Measurements from ENCODE around the gene GPR83.

The GPR83 gene

DNA sequence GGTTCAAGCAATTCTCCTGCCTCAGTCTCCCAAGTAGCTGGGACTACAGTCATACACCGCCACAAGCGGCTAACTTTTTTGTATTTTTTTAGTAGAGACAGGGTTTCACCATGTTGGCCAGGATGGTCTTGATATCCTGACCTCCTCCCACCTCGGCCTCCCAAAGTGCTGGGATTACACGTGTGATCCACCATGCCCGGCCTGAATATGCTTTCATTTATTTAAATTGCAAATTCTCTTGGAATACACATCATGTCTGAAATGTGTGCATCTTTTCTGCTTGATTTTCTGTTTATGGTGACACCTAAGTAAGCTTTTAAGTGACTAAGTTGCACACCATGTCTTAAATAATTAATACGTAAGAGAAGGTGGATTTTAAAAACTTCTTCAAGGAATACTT lies 65.2 kb downstream of the GPR83 start (continued):
- TF ChIP-seq, protein P1, sequence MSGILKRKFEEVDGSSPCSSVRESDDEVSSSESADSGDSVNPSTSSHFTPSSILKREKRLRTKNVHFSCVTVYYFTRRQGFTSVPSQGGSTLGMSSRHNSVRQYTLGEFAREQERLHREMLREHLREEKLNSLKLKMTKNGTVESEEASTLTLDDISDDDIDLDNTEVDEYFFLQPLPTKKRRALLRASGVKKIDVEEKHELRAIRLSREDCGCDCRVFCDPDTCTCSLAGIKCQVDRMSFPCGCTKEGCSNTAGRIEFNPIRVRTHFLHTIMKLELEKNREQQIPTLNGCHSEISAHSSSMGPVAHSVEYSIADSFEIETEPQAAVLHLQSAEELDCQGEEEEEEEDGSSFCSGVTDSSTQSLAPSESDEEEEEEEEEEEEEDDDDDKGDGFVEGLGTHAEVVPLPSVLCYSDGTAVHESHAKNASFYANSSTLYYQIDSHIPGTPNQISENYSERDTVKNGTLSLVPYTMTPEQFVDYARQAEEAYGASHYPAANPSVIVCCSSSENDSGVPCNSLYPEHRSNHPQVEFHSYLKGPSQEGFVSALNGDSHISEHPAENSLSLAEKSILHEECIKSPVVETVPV (CRISPR knock-in tag; IDR thresholded peaks at IDR 0.05) = no peak
- TF ChIP-seq ZFP30 (CRISPR knock-in tag; IDR thresholded peaks at IDR 0.05) (no peak), ESRRG (CRISPR knock-in tag; IDR thresholded peaks at IDR 0.05) (no peak)

DNA sequence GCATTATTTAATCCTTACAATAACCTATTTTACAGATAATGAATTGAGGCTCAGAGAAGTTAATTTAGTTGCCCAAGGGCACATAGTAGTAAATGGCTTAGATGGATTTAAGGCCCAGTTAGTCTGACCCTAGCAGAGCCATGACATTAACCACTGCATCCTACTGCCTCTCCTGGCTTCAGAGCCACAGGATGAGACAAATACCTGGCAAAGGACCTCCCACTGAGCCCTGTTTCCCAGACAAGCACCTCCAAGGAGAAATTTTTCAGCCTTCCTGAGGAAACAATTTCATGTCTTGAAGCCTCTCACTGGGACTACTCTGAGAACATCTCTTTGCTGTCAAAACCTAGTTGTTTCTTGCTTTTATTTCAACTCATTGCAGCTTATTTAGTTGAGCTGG lies 68.4 kb downstream of the GPR83 start:
- TF ChIP-seq, protein P2, sequence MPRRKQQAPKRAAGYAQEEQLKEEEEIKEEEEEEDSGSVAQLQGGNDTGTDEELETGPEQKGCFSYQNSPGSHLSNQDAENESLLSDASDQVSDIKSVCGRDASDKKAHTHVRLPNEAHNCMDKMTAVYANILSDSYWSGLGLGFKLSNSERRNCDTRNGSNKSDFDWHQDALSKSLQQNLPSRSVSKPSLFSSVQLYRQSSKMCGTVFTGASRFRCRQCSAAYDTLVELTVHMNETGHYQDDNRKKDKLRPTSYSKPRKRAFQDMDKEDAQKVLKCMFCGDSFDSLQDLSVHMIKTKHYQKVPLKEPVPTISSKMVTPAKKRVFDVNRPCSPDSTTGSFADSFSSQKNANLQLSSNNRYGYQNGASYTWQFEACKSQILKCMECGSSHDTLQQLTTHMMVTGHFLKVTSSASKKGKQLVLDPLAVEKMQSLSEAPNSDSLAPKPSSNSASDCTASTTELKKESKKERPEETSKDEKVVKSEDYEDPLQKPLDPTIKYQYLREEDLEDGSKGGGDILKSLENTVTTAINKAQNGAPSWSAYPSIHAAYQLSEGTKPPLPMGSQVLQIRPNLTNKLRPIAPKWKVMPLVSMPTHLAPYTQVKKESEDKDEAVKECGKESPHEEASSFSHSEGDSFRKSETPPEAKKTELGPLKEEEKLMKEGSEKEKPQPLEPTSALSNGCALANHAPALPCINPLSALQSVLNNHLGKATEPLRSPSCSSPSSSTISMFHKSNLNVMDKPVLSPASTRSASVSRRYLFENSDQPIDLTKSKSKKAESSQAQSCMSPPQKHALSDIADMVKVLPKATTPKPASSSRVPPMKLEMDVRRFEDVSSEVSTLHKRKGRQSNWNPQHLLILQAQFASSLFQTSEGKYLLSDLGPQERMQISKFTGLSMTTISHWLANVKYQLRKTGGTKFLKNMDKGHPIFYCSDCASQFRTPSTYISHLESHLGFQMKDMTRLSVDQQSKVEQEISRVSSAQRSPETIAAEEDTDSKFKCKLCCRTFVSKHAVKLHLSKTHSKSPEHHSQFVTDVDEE (CRISPR knock-in tag; IDR thresholded peaks at IDR 0.05) = no peak
- TF ChIP-seq ZNF70 (CRISPR knock-in tag; IDR thresholded peaks at IDR 0.05) (no peak), ZFP3 (CRISPR knock-in tag; IDR thresholded peaks at IDR 0.05) (no peak), TOX (CRISPR knock-in tag; IDR thresholded peaks at IDR 0.05; ENCODE audit: borderline replicate concordance) (no peak), ARNTL (CRISPR knock-in tag; IDR thresholded peaks at IDR 0.05; ENCODE audit: borderline replicate concordance, low read depth) (no peak), TCF4 (CRISPR knock-in tag; IDR thresholded peaks at IDR 0.05; ENCODE audit: borderline replicate concordance) (no peak), RARB (CRISPR knock-in tag; IDR thresholded peaks at IDR 0.05) (no peak), CSDC2 (CRISPR knock-in tag; IDR thresholded peaks at IDR 0.05) (no peak)
- TF ChIP-seq, protein P1 (CRISPR knock-in tag; IDR thresholded peaks at IDR 0.05) = no peak
- no peak for ATAC-seq

DNA sequence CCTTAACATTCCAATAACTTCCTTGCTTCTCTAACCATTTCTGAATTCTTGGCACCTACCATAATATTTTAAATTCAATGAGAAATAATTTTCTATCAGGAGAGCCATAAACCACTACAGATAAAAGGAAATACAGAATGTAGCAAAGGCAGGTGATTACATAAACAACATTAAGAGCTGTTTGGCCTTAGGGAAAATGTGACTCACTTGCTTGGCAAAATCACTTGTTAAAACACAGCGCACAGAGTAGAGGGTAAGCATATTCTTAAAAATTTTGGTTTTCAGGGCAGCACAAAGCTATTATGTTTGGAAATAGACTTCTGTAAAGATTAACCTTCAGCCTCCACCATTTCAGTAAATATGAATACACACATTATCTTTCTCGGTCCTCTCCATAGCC lies 70.4 kb downstream of the GPR83 start:
- TF ChIP-seq, protein P3, sequence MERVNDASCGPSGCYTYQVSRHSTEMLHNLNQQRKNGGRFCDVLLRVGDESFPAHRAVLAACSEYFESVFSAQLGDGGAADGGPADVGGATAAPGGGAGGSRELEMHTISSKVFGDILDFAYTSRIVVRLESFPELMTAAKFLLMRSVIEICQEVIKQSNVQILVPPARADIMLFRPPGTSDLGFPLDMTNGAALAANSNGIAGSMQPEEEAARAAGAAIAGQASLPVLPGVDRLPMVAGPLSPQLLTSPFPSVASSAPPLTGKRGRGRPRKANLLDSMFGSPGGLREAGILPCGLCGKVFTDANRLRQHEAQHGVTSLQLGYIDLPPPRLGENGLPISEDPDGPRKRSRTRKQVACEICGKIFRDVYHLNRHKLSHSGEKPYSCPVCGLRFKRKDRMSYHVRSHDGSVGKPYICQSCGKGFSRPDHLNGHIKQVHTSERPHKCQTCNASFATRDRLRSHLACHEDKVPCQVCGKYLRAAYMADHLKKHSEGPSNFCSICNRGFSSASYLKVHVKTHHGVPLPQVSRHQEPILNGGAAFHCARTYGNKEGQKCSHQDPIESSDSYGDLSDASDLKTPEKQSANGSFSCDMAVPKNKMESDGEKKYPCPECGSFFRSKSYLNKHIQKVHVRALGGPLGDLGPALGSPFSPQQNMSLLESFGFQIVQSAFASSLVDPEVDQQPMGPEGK (CRISPR knock-in tag; IDR thresholded peaks at IDR 0.05; ENCODE audit: borderline replicate concordance) = no peak
- TF ChIP-seq, protein P2 (CRISPR knock-in tag; IDR thresholded peaks at IDR 0.05) = no peak
- TF ChIP-seq, protein P4, sequence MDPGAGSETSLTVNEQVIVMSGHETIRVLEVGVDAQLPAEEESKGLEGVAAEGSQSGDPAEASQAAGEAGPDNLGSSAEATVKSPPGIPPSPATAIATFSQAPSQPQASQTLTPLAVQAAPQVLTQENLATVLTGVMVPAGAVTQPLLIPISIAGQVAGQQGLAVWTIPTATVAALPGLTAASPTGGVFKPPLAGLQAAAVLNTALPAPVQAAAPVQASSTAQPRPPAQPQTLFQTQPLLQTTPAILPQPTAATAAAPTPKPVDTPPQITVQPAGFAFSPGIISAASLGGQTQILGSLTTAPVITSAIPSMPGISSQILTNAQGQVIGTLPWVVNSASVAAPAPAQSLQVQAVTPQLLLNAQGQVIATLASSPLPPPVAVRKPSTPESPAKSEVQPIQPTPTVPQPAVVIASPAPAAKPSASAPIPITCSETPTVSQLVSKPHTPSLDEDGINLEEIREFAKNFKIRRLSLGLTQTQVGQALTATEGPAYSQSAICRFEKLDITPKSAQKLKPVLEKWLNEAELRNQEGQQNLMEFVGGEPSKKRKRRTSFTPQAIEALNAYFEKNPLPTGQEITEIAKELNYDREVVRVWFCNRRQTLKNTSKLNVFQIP (CRISPR knock-in tag; IDR thresholded peaks at IDR 0.05; ENCODE audit: borderline replicate concordance, low read depth) = no peak
- TF ChIP-seq, protein P5, sequence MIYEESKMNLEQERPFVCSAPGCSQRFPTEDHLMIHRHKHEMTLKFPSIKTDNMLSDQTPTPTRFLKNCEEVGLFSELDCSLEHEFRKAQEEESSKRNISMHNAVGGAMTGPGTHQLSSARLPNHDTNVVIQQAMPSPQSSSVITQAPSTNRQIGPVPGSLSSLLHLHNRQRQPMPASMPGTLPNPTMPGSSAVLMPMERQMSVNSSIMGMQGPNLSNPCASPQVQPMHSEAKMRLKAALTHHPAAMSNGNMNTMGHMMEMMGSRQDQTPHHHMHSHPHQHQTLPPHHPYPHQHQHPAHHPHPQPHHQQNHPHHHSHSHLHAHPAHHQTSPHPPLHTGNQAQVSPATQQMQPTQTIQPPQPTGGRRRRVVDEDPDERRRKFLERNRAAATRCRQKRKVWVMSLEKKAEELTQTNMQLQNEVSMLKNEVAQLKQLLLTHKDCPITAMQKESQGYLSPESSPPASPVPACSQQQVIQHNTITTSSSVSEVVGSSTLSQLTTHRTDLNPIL (CRISPR knock-in tag; IDR thresholded peaks at IDR 0.05; ENCODE audit: low read depth) = no peak
- TF ChIP-seq ZFP30 (CRISPR knock-in tag; IDR thresholded peaks at IDR 0.05) (no peak), CSDC2 (CRISPR knock-in tag; IDR thresholded peaks at IDR 0.05) (no peak), ZNF565 (CRISPR knock-in tag; conservative IDR thresholded peaks at IDR 0.05; ENCODE audit: low read depth) (no peak), TOX (CRISPR knock-in tag; IDR thresholded peaks at IDR 0.05; ENCODE audit: borderline replicate concordance) (no peak), ZNF70 (CRISPR knock-in tag; IDR thresholded peaks at IDR 0.05) (no peak), ZNF8 (CRISPR knock-in tag; IDR thresholded peaks at IDR 0.05) (no peak), ZC3H10 (CRISPR knock-in tag; IDR thresholded peaks at IDR 0.05) (no peak), GLIS3 (CRISPR knock-in tag; IDR thresholded peaks at IDR 0.05) (no peak), ISL1 (CRISPR knock-in tag; IDR thresholded peaks at IDR 0.05) (no peak), ESRRG (CRISPR knock-in tag; IDR thresholded peaks at IDR 0.05) (no peak), PPARA (CRISPR knock-in tag; IDR thresholded peaks at IDR 0.05; ENCODE audit: borderline replicate concordance) (no peak)
- ATAC-seq = no peak
